ENCODE measurements around the gene PCDHB10. TPM values are rescaled to one million over a fixed set of nuclear protein-coding genes. Genes with fewer than 3 reads are reported as not detected.
"Not testable (repeated sequence)": the region's sequence is repeated elsewhere in the genome, so short reads cannot be mapped to it uniquely, and the experiment has no call there.

PCDHB10 gene
- total RNA-seq, 6 donors from 2014 or later: 1.0 to 2.2 (median 1.6) TPM

GRCh38 chr5:141175933-141176332 is 16.2 kb upstream of the PCDHB10 start:
- DNase-seq (no peak), ATAC-seq (ENCODE audit: low FRiP score in 2 of 2) (no peak)
- Histone ChIP-seq H3K4me3 (no peak overlapping the region), H3K27me3 (no peaks in the 10 kb centered on the region), H3K4me1 (no peaks in the 10 kb centered on the region), H3K27ac (no peak overlapping the region), H3K9me3 (peaks cover 17 to 50% (median 35%) of the 10 kb centered on the region in 4 donors), H3K36me3 (no peaks in the 10 kb centered on the region)
- 55 to 68% methylated on average over 1 of the region's 1 CpG for WGBS, 2 donors
- TF ChIP-seq POLR2A (IDR thresholded peaks at IDR 0.05): no peak
- TF ChIP-seq POLR2AphosphoS5 (IDR thresholded peaks at IDR 0.05): no peak
- no peak for TF ChIP-seq CTCF (IDR thresholded peaks at IDR 0.05)

GRCh38 chr5:141177577-141178191 is 14.5 kb upstream of the PCDHB10 start, which contains the start of gene PCDHB8:
TSS of gene PCDHB8 (plus strand) at chr5:141177790. CDS start at chr5:141178035, 245 bp downstream.
- not testable (repeated sequence) for H3K36me3 ChIP-seq, H3K4me1 ChIP-seq, DNase-seq, H3K27me3 ChIP-seq, H3K27ac ChIP-seq, H3K4me3 ChIP-seq
- ATAC-seq (ENCODE audit: low FRiP score in 2 of 2): peak in 1 of 2 donors; percentile 47
- peaks cover 17 to 56% (median 39%) of the 10 kb centered on the region in 4 donors for H3K9me3 ChIP-seq
- WGBS, 2 donors: 30 to 32% methylated on average over 14 of the region's 18 CpGs

GRCh38 chr5:141179371-141179770 is 12.8 kb upstream of the PCDHB10 start:
- peaks cover 17 to 58% (median 41%) of the 10 kb centered on the region in 4 donors for H3K9me3 ChIP-seq
- not testable (repeated sequence) for H3K4me3 ChIP-seq; H3K4me1 ChIP-seq; H3K36me3 ChIP-seq; H3K27me3 ChIP-seq; H3K27ac ChIP-seq; ATAC-seq (ENCODE audit: low FRiP score in 2 of 2)
- peak in 1 of 2 donors; percentile 85 for DNase-seq
- WGBS, 2 donors: 46 to 48% methylated on average over 22 to 35 of the region's 39 CpGs

GRCh38 chr5:141179876-141180275 is 12.3 kb upstream of the PCDHB10 start:
- H3K27ac ChIP-seq; H3K4me1 ChIP-seq; H3K36me3 ChIP-seq; ATAC-seq (ENCODE audit: low FRiP score in 2 of 2); H3K27me3 ChIP-seq; H3K4me3 ChIP-seq: not testable (repeated sequence)
- peak in 1 of 2 donors; percentile 70 for DNase-seq
- H3K9me3 ChIP-seq: peaks cover 13 to 57% (median 41%) of the 10 kb centered on the region in 4 donors
- WGBS, 2 donors: 37 to 51% methylated on average over 14 to 22 of the region's 32 CpGs

- DNase-seq: no peak
- Histone ChIP-seq H3K9me3 (peaks cover 13 to 55% (median 41%) of the 10 kb centered on the region in 4 donors), H3K27ac (no peak overlapping the region), H3K27me3 (no peaks in the 10 kb centered on the region), H3K4me1 (no peaks in the 10 kb centered on the region), H3K36me3 (no peaks in the 10 kb centered on the region), H3K4me3 (no peak overlapping the region)
- 50 to 75% methylated on average over 1 of the region's 1 CpG for WGBS, 2 donors
- ATAC-seq (ENCODE audit: low FRiP score in 2 of 2): no peak
- no peak for TF ChIP-seq EP300 (IDR thresholded peaks at IDR 0.05)
These were observed 11.8 kb upstream of the PCDHB10 start for GRCh38 chr5:141180313-141180712.

- DNase-seq (no peak), ATAC-seq (ENCODE audit: low FRiP score in 2 of 2) (peak in 1 of 2 donors; percentile 55)
- TF ChIP-seq POLR2AphosphoS5 (IDR thresholded peaks at IDR 0.05) (no peak), CTCF (IDR thresholded peaks at IDR 0.05) (peak in 1 of 6 experiments; percentile 35)
- Histone ChIP-seq H3K27me3 (no peaks in the 10 kb centered on the region), H3K27ac (peak within 1 kb of the TSS in 1 of 4 donors; percentile 28), H3K4me1 (no peaks in the 10 kb centered on the region), H3K4me3 (peak within 1 kb of the TSS in 3 of 4 donors; percentile 26 to 35 (median 26)), H3K9me3 (peaks cover 4 to 56% (median 42%) of the 10 kb centered on the region in 4 donors), H3K36me3 (no peaks in the 10 kb centered on the region)
- 8 to 12% methylated on average over 13 of the region's 13 CpGs for WGBS, 2 donors
These were observed 9.9 kb upstream of the PCDHB10 start, which contains the start of gene PCDHB16 for GRCh38 chr5:141182248-141182647. TSS of gene PCDHB16 (plus strand) at chr5:141182387. CDS start at chr5:141182560, 173 bp downstream.

GRCh38 chr5:141184117-141184855 is 7.9 kb upstream of the PCDHB10 start:
- not testable (repeated sequence) for ATAC-seq (ENCODE audit: low FRiP score in 2 of 2); H3K4me3 ChIP-seq; H3K4me1 ChIP-seq; H3K36me3 ChIP-seq; H3K27me3 ChIP-seq; H3K27ac ChIP-seq
- WGBS, 2 donors: 32 to 34% methylated on average over 6 to 17 of the region's 69 CpGs
- peak in 1 of 2 donors; percentile 57 for DNase-seq
- H3K9me3 ChIP-seq: peaks cover 5 to 56% (median 32%) of the 10 kb centered on the region in 4 donors

Data from upper lobe of left lung (tissue), 6 donors.